NCI-H2107 treated with DMSO at 0.1 percent for 48 hours (cell line): ENCODE data around the gene MAP4K3.
"Not testable (repeated sequence)": the region's sequence is repeated elsewhere in the genome, so short reads cannot be mapped to it uniquely, and the experiment has no call there.

Experiments
- DNase-seq: peaks from one replicate; lab custom pipeline; 2025; ENCODE audit not compliant: unreplicated experiment; lab: John Stamatoyannopoulos, UW

The MAP4K3 gene

DNA sequence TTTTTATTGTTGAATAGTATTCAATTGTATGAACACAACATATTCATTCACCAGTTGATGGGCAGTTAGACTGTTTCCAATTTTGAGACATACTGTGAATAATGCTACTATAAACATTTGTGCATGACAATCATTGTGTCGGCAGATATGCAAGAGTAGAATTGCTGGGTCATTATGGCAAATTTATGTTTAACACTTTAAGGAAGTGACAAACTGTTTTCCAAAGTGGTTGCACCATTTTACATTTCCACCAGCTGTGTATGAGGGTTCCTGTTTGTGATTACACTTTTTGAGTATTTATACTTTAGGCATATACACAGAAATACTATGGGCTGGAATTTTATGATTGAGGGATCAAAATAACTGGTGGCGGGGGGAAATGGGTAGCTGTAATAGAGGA, 61.2 kb downstream of the MAP4K3 start:
- no peak for DNase-seq

GRCh38 chr2:39373181-39373802, 63.8 kb downstream of the MAP4K3 start:
- no peak for DNase-seq

DNA sequence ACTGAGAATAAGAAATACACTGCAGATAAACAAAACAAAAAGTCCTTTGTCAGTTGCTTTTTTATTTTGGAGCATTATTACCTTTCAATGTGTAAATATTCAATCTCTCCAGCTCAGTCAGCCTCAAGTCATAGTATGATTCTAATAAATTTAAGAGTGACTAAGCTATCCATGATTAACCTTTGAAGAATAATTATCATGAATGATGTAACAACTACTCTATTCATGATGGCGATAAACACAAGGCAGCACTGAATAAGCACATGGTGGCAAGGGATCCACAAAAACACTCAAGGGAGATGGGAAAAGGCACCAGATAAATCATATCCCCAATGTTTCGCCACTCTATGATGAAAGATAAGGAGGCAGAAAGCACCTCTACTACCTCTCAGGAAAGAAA, 67.0 kb downstream of the MAP4K3 start:
- DNase-seq, result no peak

DNA sequence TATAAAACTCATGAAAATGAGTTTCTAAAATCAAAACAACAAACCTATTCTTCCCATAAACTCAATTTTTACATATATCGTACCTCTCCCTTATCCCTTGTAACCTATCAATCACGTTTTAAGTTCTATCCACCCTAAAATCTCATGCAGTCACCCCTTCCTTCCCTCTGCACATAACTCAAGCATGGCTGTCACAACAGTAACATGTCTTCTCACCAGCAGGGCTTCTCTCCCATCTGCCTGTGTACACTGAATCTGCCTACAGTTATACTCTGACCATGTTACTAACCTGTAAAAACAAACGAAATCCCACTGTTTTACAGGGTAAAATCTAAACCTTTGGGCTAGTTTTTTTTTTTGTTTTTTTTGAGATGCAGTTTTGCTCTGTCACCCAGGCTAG, 68.2 kb downstream of the MAP4K3 start:
- DNase-seq, result no peak

- DNase-seq, result no peak
Measured at GRCh38 chr2:39368376-39368775, 68.7 kb downstream of the MAP4K3 start.

DNA sequence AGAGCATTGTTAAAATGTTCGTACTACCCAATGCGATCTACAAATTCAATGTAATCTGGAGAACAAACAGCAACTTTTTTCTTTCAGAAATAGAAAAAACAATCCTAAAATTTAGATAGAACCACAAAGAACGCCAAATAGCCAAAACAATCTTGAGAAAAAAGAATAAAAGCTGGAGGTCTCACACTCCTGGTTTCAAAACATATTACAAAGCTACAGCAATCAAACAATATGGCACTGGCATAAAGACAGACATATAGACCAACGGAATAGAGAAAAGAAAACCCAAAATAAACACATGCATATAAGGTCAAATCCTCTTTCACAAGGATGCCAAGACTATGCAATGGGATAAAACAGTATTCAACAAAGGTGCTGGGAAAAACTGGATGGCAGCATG, 74.5 kb downstream of the MAP4K3 start:
- no peak for DNase-seq

DNA sequence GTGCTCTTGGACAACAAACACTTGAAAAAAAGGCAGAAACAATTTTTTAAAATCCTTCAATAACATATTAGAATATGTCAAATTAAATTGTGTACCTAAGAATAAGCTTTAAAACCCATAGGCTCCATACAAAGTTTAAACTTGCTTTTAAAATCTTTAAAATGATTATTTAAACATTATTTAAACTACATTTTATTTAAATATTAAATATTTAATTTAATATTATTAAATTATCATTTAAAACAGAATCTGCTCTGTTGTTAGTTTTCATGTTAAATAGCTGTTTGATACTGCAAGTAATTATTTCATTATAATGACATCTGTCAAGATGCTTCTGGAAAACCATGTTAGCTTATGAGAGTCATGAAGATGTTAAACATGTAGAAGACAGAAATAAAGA, 75.6 kb downstream of the MAP4K3 start:
- DNase-seq, result no peak

- not testable (repeated sequence) for DNase-seq
Measured at GRCh38 chr2:39360342-39360741, 76.7 kb downstream of the MAP4K3 start.

GRCh38 chr2:39359453-39360038, 77.5 kb downstream of the MAP4K3 start:
- no peak for DNase-seq

DNA sequence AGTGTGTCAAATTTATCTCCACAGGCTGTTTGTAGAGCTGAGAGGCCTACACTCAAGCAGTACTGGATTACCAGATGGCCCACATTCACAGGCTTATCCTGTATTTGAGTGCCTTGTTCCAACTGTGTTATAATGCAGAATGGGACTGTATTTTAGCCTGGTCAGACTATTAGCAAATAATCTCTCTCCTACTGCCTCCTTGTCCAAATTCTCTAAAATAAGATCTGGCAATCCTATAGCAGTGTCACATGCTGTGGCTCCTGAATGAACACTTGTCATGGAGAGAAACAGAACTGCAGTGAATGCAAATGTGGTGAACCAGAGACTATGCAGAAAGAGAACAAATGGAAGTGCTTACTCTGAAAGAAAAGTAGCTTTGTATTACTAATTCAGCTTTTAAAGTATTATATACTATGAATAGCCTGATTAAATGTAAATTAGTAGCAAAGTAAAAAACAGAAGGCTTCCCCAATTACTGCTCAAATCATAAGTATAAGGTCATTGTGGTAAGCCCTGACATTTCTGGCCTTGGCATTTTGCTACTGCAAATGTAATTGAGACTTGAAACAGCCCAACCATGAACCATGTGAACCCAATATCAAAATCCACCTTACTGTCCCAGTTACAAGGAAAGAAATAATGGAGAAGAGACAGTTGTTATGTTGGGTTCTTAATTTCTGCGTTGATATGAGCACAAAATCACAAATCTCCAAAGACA, 80.0 kb downstream of the MAP4K3 start:
- DNase-seq, result no peak

- no peak for DNase-seq
Measured at GRCh38 chr2:39350658-39351057, 86.4 kb downstream of the MAP4K3 start.

DNA sequence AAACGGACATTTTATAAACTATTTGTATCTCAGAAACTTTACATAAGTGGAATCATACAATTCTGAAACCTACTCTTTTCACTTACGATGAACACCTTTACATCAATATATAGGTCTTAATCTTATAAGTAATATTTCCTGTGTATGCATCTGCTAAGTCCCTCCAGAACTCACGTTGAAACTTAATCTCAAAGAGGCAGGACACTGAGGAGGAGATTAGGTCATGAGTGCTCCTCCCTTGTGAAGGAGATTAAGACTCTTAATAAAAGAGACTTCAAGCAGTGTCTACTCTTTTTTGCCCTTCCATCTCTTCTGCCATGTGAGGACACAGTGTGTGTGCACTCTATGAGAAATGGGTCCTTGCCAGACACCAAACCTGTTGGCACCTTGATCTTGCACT, 98.6 kb downstream of the MAP4K3 start:
- no peak for DNase-seq

DNA sequence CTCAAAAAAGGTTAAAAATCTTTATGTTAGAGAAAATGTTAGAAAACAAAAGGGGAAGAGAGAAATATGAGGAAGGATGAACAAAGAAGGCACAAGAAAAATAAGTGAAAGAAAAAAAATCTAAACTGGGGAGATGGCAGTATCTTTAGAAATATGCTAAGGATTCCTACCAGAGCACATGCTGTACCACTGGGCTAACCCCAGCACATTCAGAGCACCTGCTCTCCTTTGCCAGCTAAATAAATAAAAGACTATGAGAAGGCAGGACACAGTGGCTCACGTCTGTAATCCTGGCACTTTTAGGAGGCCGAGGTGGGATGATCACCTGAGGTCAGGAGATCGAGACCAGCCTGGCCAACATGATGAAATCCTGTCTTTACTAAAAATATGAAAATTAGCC, 101.2 kb downstream of the MAP4K3 start:
- DNase-seq, result no peak

- DNase-seq, result no peak
Measured at GRCh38 chr2:39334978-39335377, 102.1 kb downstream of the MAP4K3 start.

- no peak for DNase-seq
Measured at GRCh38 chr2:39334529-39334928, 102.6 kb downstream of the MAP4K3 start.

DNA sequence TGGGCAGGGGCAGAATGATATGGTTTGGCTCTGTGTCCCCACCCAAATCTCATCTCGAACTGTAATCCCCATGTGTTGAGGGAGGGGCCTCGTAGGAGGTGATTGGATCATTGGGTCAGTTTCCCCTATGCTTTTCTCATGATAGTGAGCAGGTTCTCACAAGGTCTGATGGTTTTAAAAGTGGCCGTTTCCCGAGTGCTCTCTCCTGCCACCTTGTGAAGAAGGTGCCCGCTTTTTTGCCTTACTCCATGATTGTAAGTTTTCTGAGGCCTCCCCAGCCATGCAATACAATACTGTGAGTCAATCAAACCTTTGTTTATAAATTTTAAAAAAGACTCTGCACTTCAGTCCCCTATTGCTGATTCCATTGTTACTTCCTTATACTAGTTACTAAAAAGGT, 110.4 kb downstream of the MAP4K3 start:
- DNase-seq, result no peak

GRCh38 chr2:39325966-39326365, 111.1 kb downstream of the MAP4K3 start:
- no peak for DNase-seq

GRCh38 chr2:39321056-39322035, 115.7 kb downstream of the MAP4K3 start:
- not testable (repeated sequence) for DNase-seq

DNA sequence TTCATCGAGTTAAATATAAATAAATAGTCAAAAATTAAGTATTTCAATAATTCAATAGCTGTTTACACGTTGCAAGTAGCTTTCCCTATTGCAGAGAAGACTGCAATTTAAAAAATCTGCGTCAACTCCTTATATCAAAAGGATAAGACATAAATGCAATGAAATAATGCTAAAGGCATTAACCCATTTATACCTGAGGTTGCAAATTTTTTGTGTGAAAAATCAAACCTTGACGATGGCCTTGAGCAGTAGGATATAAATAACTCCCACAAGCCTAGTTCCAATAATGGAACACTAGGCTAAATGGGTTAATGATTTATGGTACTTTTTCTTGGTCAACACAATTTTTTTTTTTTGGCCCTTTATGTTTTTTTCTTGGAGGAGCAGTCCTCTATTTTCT, 116.9 kb downstream of the MAP4K3 start:
- DNase-seq, result no peak

DNA sequence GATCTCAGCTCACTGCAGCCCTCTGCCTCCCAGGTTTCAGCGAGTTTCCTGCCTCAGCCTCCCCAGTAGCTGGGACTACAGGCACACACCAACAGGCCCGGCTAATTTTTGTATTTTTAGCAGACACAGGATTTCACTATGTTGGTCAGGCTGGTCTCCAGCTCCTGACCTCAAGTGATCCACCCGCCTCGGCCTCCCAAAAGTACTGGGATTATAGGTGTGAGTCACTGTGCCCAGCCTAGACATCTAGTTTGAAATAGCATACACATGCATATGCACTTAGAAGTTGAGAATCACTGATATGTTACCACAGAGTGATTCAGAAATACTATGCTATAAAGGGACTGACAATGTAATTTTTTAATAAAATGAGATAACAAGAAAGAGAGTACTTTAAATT, 123.5 kb downstream of the MAP4K3 start:
- DNase-seq, result no peak

- no peak for DNase-seq
Measured at GRCh38 chr2:39311469-39311868, 125.6 kb downstream of the MAP4K3 start.
